Skin of body (tissue), 2 donors: ENCODE data around the gene P2RY14. TPM values are rescaled to one million over a fixed set of nuclear protein-coding genes. Genes with fewer than 3 reads are reported as not detected.
"Not testable (repeated sequence)": the region's sequence is repeated elsewhere in the genome, so short reads cannot be mapped to it uniquely, and the experiment has no call there.

Experiments used
- DNase-seq: peaks from one replicate; lab custom pipeline; 2025; lab: John Stamatoyannopoulos, UW
- total RNA-seq: library from RNA; depleted of rRNA; stranded (reverse); fragments of >200 nt; gene quantifications from one replicate; pipeline ENCODE4 v1.2.3, GENCODE V29; 2014

The P2RY14 gene
- total RNA-seq, 1 donor from 2014 or later = 3.3 TPM

- peak; percentile 82 for DNase-seq
These were observed 15.3 kb downstream of the P2RY14 start for GRCh38 chr3:151262871-151263525.

- no peak for DNase-seq
These were observed 18.7 kb downstream of the P2RY14 start for GRCh38 chr3:151259664-151260063.

GRCh38 chr3:151256749-151257148 is 21.6 kb downstream of the P2RY14 start:
- DNase-seq = no peak

- no peak for DNase-seq
These were observed 29.5 kb downstream of the P2RY14 start for GRCh38 chr3:151248772-151249337.

- DNase-seq = not testable (repeated sequence)
These were observed 36.3 kb downstream of the P2RY14 start for GRCh38 chr3:151242006-151242405.

- DNase-seq = no peak
These were observed 41.6 kb downstream of the P2RY14 start for GRCh38 chr3:151236736-151237135.

GRCh38 chr3:151236316-151236715 is 42.0 kb downstream of the P2RY14 start:
- DNase-seq = no peak

GRCh38 chr3:151234825-151235224 is 43.5 kb downstream of the P2RY14 start:
- no peak for DNase-seq

GRCh38 chr3:151232991-151233390 is 45.4 kb downstream of the P2RY14 start:
- no peak for DNase-seq

GRCh38 chr3:151232403-151232802 is 45.9 kb downstream of the P2RY14 start:
- DNase-seq = not testable (repeated sequence)

GRCh38 chr3:151230646-151231045 is 47.7 kb downstream of the P2RY14 start:
- no peak for DNase-seq

GRCh38 chr3:151228666-151229040 is 49.7 kb downstream of the P2RY14 start:
- peak; percentile 65 for DNase-seq

- DNase-seq = peak; percentile 86
These were observed 50.3 kb downstream of the P2RY14 start for GRCh38 chr3:151227807-151228665.

GRCh38 chr3:151227266-151227806 is 51.0 kb downstream of the P2RY14 start:
- DNase-seq = no peak

- no peak for DNase-seq
These were observed 51.5 kb downstream of the P2RY14 start for GRCh38 chr3:151226825-151227224.

GRCh38 chr3:151226088-151226563 is 52.2 kb downstream of the P2RY14 start:
- no peak for DNase-seq

GRCh38 chr3:151225040-151225975 is 53.0 kb downstream of the P2RY14 start:
- DNase-seq = no peak

GRCh38 chr3:151224268-151224866 is 54.0 kb downstream of the P2RY14 start:
- DNase-seq = no peak

- DNase-seq = no peak
These were observed 59.3 kb downstream of the P2RY14 start for GRCh38 chr3:151219056-151219455.

GRCh38 chr3:151218136-151218535 is 60.2 kb downstream of the P2RY14 start:
- DNase-seq = no peak
